Thyroid gland (tissue), 4 donors: ENCODE measurements around the gene GID8. TPM values are rescaled to one million over a fixed set of nuclear protein-coding genes. Genes with fewer than 3 reads are reported as not detected.

ENCODE experiments used
- DNase-seq, 2 donors: peaks; one replicate each; pipeline ENCODE4 v3.0.0-alpha.2; 2019
- H3K27ac ChIP-seq, 3 donors: fragments of 200-600 bp; sonication (generic); 1 replicate in 2 of 3; 2 replicates in 1 of 3; pipeline ENCODE4 v1.5.1; 2016 to 2019; ENCODE audit warnings: mild to moderate bottlenecking in 1 of 3, moderate library complexity in 1 of 3
- H3K27me3 ChIP-seq: fragments of 200-600 bp; sonication (generic); one replicate; pipeline ENCODE4 v1.5.1; 2019
- H3K36me3 ChIP-seq, 2 donors: fragments of 200-600 bp; sonication (generic); one replicate each; pipeline ENCODE4 v1.5.1; 2016 to 2019
- H3K4me1 ChIP-seq, 2 donors: fragments of 200-600 bp; sonication (generic); one replicate each; pipeline ENCODE4 v1.5.1; 2017 to 2019
- H3K4me3 ChIP-seq, 3 donors: fragments of 200-600 bp; sonication (generic); replicated peaks in 1 of 3; 1 replicate in 2 of 3; 2 replicates in 1 of 3; pipeline ENCODE4 v1.5.1; 2016; ENCODE audit warnings: mild to moderate bottlenecking in 1 of 3
- H3K9me3 ChIP-seq: fragments of 200-600 bp; sonication (generic); one replicate; pipeline ENCODE4 v1.5.1; 2017
- POLR2A ChIP-seq, 2 donors: fragments of 450-650 bp; IDR thresholded peaks; one replicate each; pipeline ENCODE4 v1.6.1; 2017; ENCODE audit warnings: antibody characterized with exemption in 2 of 2, mild to moderate bottlenecking in 2 of 2, moderate library complexity in 1 of 2
- WGBS, 2 donors: methylation state at CpG; one replicate each; pipeline ENCODE4 v1.1.5; 2017; 5-methylcytosine and 5-hydroxymethylcytosine counted together
- intact Hi-C: fragments of 100-400 bp; cut with DNase I; formaldehyde crosslinking; loops from one replicate; pipeline ENCODE4 v1.15.1; 2023
- total RNA-seq, 4 donors: library from RNA; depleted of rRNA; stranded (reverse); fragments of >200 nt; gene quantifications; one replicate each; pipeline ENCODE4 v1.2.3, GENCODE V29; 2016
- TF ChIP-seq, protein P1 (sequence below), 6 experiments: fragments of 200-600 bp in 3 of 6; fragments of 450-650 bp in 3 of 6; sonication (generic) in 3 of 6; IDR thresholded peaks; one replicate each; pipeline ENCODE4 v1.5.1; 2016 to 2019; ENCODE audit warnings: antibody characterized with exemption in 6 of 6, mild to moderate bottlenecking in 2 of 6, inconsistent platforms in 1 of 6, moderate library complexity in 1 of 6

GID8 gene
- total RNA-seq, 4 donors from 2014 or later: 30.3 to 38.5 (median 34.5) TPM

DNA sequence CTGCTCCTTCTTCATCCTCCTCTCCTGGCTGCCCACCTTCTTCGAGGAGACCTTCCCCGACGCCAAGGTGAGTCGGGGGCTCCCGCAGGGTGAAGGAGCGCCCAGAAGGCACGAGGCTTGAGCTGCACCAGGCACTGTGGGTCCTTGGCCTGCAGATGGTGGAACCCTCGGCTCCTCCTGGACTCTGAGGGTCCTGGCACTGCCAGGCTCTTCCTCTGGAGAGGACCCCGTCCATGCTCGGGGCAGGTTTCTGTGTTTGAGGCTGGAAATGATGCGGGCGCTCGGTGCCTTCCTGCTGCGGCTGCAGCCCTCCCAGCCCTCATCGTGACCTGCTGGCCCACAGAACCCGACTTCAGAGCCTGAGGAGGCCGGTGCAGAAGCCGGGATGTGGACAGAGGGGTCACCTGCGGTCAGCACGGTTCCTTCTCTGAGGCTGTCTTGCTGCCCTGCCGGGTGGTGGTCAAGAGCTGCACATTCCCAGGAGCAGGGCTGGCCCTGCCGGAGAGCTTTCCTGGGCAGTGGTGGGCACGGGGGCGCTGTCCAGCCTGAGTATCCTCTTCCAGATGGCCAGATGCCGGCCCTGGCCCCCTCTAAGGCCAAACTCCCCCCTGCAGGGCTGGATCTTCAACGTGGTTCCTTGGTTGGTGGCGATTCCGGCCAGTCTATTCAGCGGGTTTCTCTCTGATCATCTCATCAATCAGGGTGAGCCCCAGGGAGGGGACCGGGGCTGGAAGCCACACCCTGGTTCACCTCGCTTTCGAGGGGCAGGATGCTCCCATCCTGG is 25.9 kb downstream of the GID8 start:
- no peaks in the 10 kb centered on the region for H3K4me1 ChIP-seq
- no peaks in the 10 kb centered on the region for H3K9me3 ChIP-seq
- no peaks in the 10 kb centered on the region for H3K27me3 ChIP-seq
- no peak for DNase-seq
- no peak overlapping the region for H3K4me3 ChIP-seq
- H3K36me3 ChIP-seq: no peaks in the 10 kb centered on the region
- WGBS, 2 donors: 89 to 92% methylated on average over 25 to 26 of the region's 32 CpGs
- no peak overlapping the region for H3K27ac ChIP-seq
- intact Hi-C loops: no loop called here
- TF ChIP-seq, protein P1, sequence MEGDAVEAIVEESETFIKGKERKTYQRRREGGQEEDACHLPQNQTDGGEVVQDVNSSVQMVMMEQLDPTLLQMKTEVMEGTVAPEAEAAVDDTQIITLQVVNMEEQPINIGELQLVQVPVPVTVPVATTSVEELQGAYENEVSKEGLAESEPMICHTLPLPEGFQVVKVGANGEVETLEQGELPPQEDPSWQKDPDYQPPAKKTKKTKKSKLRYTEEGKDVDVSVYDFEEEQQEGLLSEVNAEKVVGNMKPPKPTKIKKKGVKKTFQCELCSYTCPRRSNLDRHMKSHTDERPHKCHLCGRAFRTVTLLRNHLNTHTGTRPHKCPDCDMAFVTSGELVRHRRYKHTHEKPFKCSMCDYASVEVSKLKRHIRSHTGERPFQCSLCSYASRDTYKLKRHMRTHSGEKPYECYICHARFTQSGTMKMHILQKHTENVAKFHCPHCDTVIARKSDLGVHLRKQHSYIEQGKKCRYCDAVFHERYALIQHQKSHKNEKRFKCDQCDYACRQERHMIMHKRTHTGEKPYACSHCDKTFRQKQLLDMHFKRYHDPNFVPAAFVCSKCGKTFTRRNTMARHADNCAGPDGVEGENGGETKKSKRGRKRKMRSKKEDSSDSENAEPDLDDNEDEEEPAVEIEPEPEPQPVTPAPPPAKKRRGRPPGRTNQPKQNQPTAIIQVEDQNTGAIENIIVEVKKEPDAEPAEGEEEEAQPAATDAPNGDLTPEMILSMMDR (IDR thresholded peaks at IDR 0.05): no peak
- no peak for TF ChIP-seq POLR2A (IDR thresholded peaks at IDR 0.05)

DNA sequence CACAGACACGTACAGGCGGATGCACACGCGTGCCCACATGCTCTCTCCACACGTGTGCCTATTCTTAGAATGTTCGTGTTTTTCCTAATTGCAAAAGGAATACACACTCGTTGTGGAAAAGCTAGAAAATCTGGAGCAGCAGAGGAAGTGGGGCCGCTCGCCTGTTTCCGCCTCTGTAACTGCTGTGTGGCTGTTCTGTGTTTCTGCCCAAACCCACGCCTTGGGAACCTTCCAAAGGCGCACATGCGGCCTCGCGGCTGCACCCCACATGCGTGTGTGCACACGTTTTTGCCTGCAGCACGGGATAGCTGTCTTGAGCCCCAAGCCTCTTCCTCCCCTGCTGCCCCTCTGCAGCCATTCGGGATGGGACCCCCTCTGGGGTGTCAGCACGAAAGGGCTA is 26.8 kb downstream of the GID8 start:
- Histone ChIP-seq H3K27me3 (no peaks in the 10 kb centered on the region), H3K27ac (no peak overlapping the region), H3K9me3 (no peaks in the 10 kb centered on the region), H3K36me3 (no peaks in the 10 kb centered on the region), H3K4me3 (no peak overlapping the region), H3K4me1 (no peaks in the 10 kb centered on the region)
- TF ChIP-seq, protein P1 (IDR thresholded peaks at IDR 0.05): no peak
- no peak for TF ChIP-seq POLR2A (IDR thresholded peaks at IDR 0.05)
- DNase-seq: no peak
- 71 to 83% methylated on average over 20 of the region's 20 CpGs for WGBS, 2 donors
- intact Hi-C loops: no loop called here

DNA sequence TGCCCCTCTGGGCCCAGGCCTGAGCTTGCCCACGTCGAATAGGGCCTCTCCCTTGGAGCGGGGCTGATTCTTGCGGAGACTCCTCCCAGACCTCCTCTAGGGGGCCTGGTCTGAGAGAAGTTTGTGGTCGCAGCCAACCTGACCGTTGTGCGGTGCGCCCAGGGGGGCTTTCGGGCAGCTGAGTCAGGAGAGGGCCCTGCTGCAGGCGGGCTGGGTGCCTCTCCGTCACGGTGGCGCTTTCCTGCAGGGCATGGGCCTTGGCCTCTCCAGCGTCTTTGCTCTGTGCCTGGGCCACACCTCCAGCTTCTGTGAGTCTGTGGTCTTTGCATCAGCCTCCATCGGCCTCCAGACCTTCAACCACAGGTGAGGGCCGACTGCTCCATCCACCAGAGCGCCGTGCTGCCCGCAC is 27.4 kb downstream of the GID8 start:
- H3K9me3 ChIP-seq: no peaks in the 10 kb centered on the region
- 75 to 86% methylated on average over 9 to 15 of the region's 19 CpGs for WGBS, 2 donors
- TF ChIP-seq, protein P1 (IDR thresholded peaks at IDR 0.05): no peak
- TF ChIP-seq POLR2A (IDR thresholded peaks at IDR 0.05): no peak
- intact Hi-C loops: no loop called here
- H3K4me3 ChIP-seq: no peak overlapping the region
- no peaks in the 10 kb centered on the region for H3K4me1 ChIP-seq
- DNase-seq: no peak
- no peaks in the 10 kb centered on the region for H3K27me3 ChIP-seq
- H3K27ac ChIP-seq: no peak overlapping the region
- H3K36me3 ChIP-seq: no peaks in the 10 kb centered on the region

DNA sequence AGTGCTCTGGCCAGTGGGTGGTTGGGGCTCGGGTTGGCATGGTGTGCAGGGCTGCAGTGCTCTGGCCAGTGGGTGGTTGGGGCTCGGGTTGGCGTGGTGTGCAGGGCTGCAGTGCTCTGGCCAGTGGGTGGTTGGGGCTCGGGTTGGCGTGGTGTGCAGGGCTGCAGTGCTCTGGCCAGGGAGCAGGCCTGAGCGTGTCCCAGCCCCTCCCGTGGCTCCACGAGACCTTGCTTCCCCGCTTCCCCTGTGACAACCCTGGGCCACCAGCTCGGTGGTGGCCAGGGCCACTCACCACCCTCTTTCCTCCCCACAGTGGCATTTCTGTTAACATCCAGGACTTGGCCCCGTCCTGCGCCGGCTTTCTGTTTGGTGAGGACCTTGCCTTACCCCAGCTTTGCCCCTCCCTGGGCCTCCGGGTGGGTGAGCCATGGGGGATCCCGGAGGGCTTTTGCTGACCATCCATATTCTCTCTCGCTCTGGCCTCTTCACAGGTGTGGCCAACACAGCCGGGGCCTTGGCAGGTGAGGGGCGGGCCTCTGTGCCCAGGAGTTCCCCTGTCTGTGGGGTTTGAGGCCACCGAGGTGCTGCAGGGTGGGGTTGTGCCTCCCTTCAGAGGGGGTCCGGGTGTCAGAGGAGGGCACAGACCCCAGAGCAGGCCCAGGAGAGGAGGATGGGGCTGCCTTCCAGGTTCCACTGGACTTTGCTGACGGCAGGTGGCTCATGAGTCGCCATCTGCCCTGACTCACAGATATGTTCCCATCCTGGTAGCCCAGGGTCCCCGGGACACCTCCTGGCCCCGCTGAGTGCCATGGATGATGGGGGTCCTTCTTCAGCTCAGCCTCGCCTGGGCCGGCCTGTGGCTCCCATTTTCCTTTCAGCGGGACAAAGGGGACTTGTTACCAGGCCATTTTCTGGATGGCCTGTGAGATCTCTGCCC is 28.5 kb downstream of the GID8 start:
- DNase-seq: no peak
- no peaks in the 10 kb centered on the region for H3K27me3 ChIP-seq
- no peaks in the 10 kb centered on the region for H3K9me3 ChIP-seq
- intact Hi-C loops: no loop called here
- H3K27ac ChIP-seq: no peak overlapping the region
- WGBS, 2 donors: 93% methylated on average over 15 to 21 of the region's 27 CpGs
- TF ChIP-seq POLR2A (IDR thresholded peaks at IDR 0.05): no peak
- TF ChIP-seq, protein P1 (IDR thresholded peaks at IDR 0.05): no peak
- no peak overlapping the region for H3K4me3 ChIP-seq
- no peaks in the 10 kb centered on the region for H3K4me1 ChIP-seq
- no peaks in the 10 kb centered on the region for H3K36me3 ChIP-seq

GRCh38 chr20:62967149-62967501 is 29.2 kb downstream of the GID8 start:
- H3K9me3 ChIP-seq: no peaks in the 10 kb centered on the region
- no peak overlapping the region for H3K27ac ChIP-seq
- WGBS, 2 donors: 52 to 94% methylated on average over 2 to 5 of the region's 6 CpGs
- no peaks in the 10 kb centered on the region for H3K4me1 ChIP-seq
- no peak for TF ChIP-seq POLR2A (IDR thresholded peaks at IDR 0.05)
- TF ChIP-seq, protein P1 (IDR thresholded peaks at IDR 0.05): no peak
- DNase-seq: no peak
- intact Hi-C loops: no loop called here
- no peaks in the 10 kb centered on the region for H3K27me3 ChIP-seq
- H3K36me3 ChIP-seq: no peaks in the 10 kb centered on the region
- no peak overlapping the region for H3K4me3 ChIP-seq
